Liver (tissue), 9 donors: ENCODE measurements around the gene DPY19L3. TPM values are rescaled to one million over a fixed set of nuclear protein-coding genes. Genes with fewer than 3 reads are reported as not detected.

Experiments
- DNase-seq: peaks from one replicate; pipeline ENCODE4 v3.0.0-alpha.2; 2017; ENCODE audit warnings: low spot score
- H3K27ac ChIP-seq, 2 donors: one replicate each; pipeline ENCODE4 v1.7.0; 2013; ENCODE audit warnings: inconsistent platforms in 2 of 2, low read length in 2 of 2, control low read depth in 1 of 2, low read depth in 1 of 2, mild to moderate bottlenecking in 1 of 2
- H3K27me3 ChIP-seq, 4 donors: one replicate each; pipeline versions ENCODE4 v1.6.1 to v1.7.0; 2013; ENCODE audit warnings: low read length in 3 of 4, inconsistent platforms in 1 of 4, mild to moderate bottlenecking in 1 of 4, moderate library complexity in 1 of 4; ENCODE audit not compliant: control insufficient read depth in 4 of 4, insufficient read depth in 4 of 4
- H3K36me3 ChIP-seq, 4 donors: one replicate each; pipeline versions ENCODE4 v1.6.1 to v1.7.0; 2013; ENCODE audit warnings: low read length in 3 of 4, mild to moderate bottlenecking in 3 of 4, low read depth in 1 of 4, moderate library complexity in 1 of 4; ENCODE audit not compliant: control insufficient read depth in 4 of 4, insufficient read depth in 3 of 4
- H3K4me1 ChIP-seq, 4 donors: one replicate each; pipeline versions ENCODE4 v1.6.1 to v1.7.0; 2013; ENCODE audit warnings: low read length in 3 of 4, mild to moderate bottlenecking in 3 of 4, moderate library complexity in 1 of 4; ENCODE audit not compliant: control insufficient read depth in 4 of 4, insufficient read depth in 4 of 4
- H3K4me3 ChIP-seq, 3 donors: one replicate each; pipeline versions ENCODE4 v1.6.1 to v1.7.0; 2013; ENCODE audit warnings: low read length in 3 of 3, control low read depth in 1 of 3, low read depth in 1 of 3, mild to moderate bottlenecking in 1 of 3
- H3K9ac ChIP-seq, 2 donors: one replicate each; pipeline ENCODE4 v1.7.0; 2013; ENCODE audit warnings: low read length in 2 of 2, mild to moderate bottlenecking in 2 of 2, moderate library complexity in 2 of 2, control low read depth in 1 of 2, low read depth in 1 of 2
- H3K9me3 ChIP-seq, 4 donors: one replicate each; pipeline versions ENCODE4 v1.6.1 to v1.7.0; 2013; ENCODE audit warnings: low read length in 3 of 4; ENCODE audit not compliant: control insufficient read depth in 4 of 4
- ATF3 ChIP-seq: IDR thresholded peaks from 2 replicates; pipeline ENCODE4 v1.6.1; 2016; ENCODE audit warnings: antibody characterized with exemption
- CTCF ChIP-seq: fragments of 150-350 bp; IDR thresholded peaks from 2 replicates; pipeline ENCODE4 v1.5.1; 2017; ENCODE audit warnings: improper control_type of control experiment, low read depth, low read length; ENCODE audit not compliant: missing input control
- EGR1 ChIP-seq, 2 donors: IDR thresholded peaks; 2 replicates each; pipeline ENCODE4 v1.6.1; 2016 to 2018; ENCODE audit warnings: antibody characterized with exemption in 2 of 2, low read depth in 2 of 2
- FOXA1 ChIP-seq: IDR thresholded peaks from 2 replicates; pipeline ENCODE4 v1.6.1; 2016; ENCODE audit warnings: antibody characterized with exemption
- FOXA2 ChIP-seq: IDR thresholded peaks from 2 replicates; pipeline ENCODE4 v1.6.1; 2016; ENCODE audit warnings: antibody characterized with exemption
- GABPA ChIP-seq, 2 donors: IDR thresholded peaks in 1 of 2; conservative IDR thresholded peaks in 1 of 2; 2 replicates each; pipeline ENCODE4 v1.6.1; 2016; ENCODE audit warnings: antibody characterized with exemption in 2 of 2, mild to moderate bottlenecking in 1 of 2, moderate library complexity in 1 of 2
- HNF4A ChIP-seq, 2 donors: conservative IDR thresholded peaks; 2 replicates each; pipeline ENCODE4 v1.6.1; 2016; ENCODE audit warnings: antibody characterized with exemption in 2 of 2, mild to moderate bottlenecking in 2 of 2
- HNF4G ChIP-seq: IDR thresholded peaks from 2 replicates; pipeline ENCODE4 v1.6.1; 2016; ENCODE audit warnings: antibody characterized with exemption
- JUND ChIP-seq, 2 donors: IDR thresholded peaks; 2 replicates each; pipeline ENCODE4 v1.6.1; 2016; ENCODE audit warnings: antibody characterized with exemption in 2 of 2
- MAX ChIP-seq: IDR thresholded peaks from 2 replicates; pipeline ENCODE4 v1.6.1; 2016; ENCODE audit warnings: antibody characterized with exemption
- NR2F2 ChIP-seq: IDR thresholded peaks from 2 replicates; pipeline ENCODE4 v1.6.1; 2016; ENCODE audit warnings: antibody characterized with exemption
- RAD21 ChIP-seq, 2 donors: IDR thresholded peaks; 2 replicates each; pipeline ENCODE4 v1.6.1; 2016; ENCODE audit warnings: antibody characterized with exemption in 2 of 2, mild to moderate bottlenecking in 2 of 2
- REST ChIP-seq: IDR thresholded peaks from 2 replicates; pipeline ENCODE4 v1.6.1; 2016; ENCODE audit warnings: antibody characterized with exemption, mild to moderate bottlenecking
- RXRA ChIP-seq, 2 donors: IDR thresholded peaks; 2 replicates each; pipeline ENCODE4 v1.6.1; 2017 to 2018; ENCODE audit warnings: antibody characterized with exemption in 2 of 2, mild to moderate bottlenecking in 1 of 2
- SP1 ChIP-seq: IDR thresholded peaks from 2 replicates; pipeline ENCODE4 v1.6.1; 2018; ENCODE audit warnings: antibody characterized with exemption, mild to moderate bottlenecking
- TAF1 ChIP-seq: conservative IDR thresholded peaks from 2 replicates; pipeline ENCODE4 v1.6.1; 2016; ENCODE audit warnings: antibody characterized with exemption, mild to moderate bottlenecking
- YY1 ChIP-seq: IDR thresholded peaks from 2 replicates; pipeline ENCODE4 v1.6.1; 2016; ENCODE audit warnings: antibody characterized with exemption, mild to moderate bottlenecking
- ZBTB33 ChIP-seq: IDR thresholded peaks from 2 replicates; pipeline ENCODE4 v1.6.1; 2016; ENCODE audit warnings: antibody characterized with exemption
- WGBS: extraction: QIAGEN DNeasy Blood & Tissue Kit; methylation state at CpG from one replicate; pipeline ENCODE4 v1.1.7; 2013; 5-methylcytosine and 5-hydroxymethylcytosine counted together
- polyA plus RNA-seq, 2 donors: library from polyadenylated mRNA; stranded (reverse) in 1 of 2; unstranded in 1 of 2; fragments of 200-250 nt in 1 of 2; fragments of >200 nt in 1 of 2; fragmentation: Nextera tagmentation in 1 of 2; extraction: Ambion mirVana in 1 of 2; gene quantifications; one replicate each; pipeline versions ENCODE4 v1.2.1 to v1.2.3, GENCODE V29; 2013 to 2015
- total RNA-seq, 2 donors: library from RNA; depleted of rRNA; stranded (reverse); fragments of >200 nt; gene quantifications; one replicate each; pipeline ENCODE4 v1.2.3, GENCODE V29; 2014
- donor health status: healthy.
- donor health status: healthy.
- donor health status: healthy.
- donor health status: healthy.
- donor health status: healthy.

The DPY19L3 gene
- total and polyA plus RNA-seq, 4 donors, result 2.7 to 13.0 (median 7.4) TPM

GRCh38 chr19:32357720-32358119, 47.9 kb upstream of the DPY19L3 start:
- TF ChIP-seq MAX (no peak), RAD21 (IDR thresholded peaks at IDR 0.05) (peak; percentile 46 to 63), CTCF (peak; percentile 21), FOXA2 (no peak)
- H3K36me3 ChIP-seq, result peaks cover 5 to 61% (median 37%) of the 10 kb centered on the region in 4 donors
- no peak overlapping the region for H3K9ac ChIP-seq
- H3K4me1 ChIP-seq, result peaks cover 0 to 9% (median 2%) of the 10 kb centered on the region in 4 donors
- no peak overlapping the region for H3K4me3 ChIP-seq
- DNase-seq, result no peak
- no peaks in the 10 kb centered on the region for H3K9me3 ChIP-seq
- 18% methylated on average over 2 of the region's 2 CpGs for WGBS
- H3K27me3 ChIP-seq, result no peaks in the 10 kb centered on the region
- no peak overlapping the region for H3K27ac ChIP-seq

- Histone ChIP-seq H3K9ac (no peak overlapping the region), H3K4me3 (no peak overlapping the region), H3K9me3 (no peaks in the 10 kb centered on the region), H3K36me3 (peaks cover 2 to 56% (median 32%) of the 10 kb centered on the region in 4 donors), H3K27ac (no peak overlapping the region), H3K4me1 (peaks cover 0 to 15% (median 8%) of the 10 kb centered on the region in 4 donors), H3K27me3 (no peaks in the 10 kb centered on the region)
- DNase-seq, result no peak
- WGBS, result 97% methylated on average over 5 of the region's 5 CpGs
- no peak for TF ChIP-seq SP1
- TF ChIP-seq NR2F2, result no peak
- TF ChIP-seq FOXA1, result no peak
- no peak for TF ChIP-seq RAD21 (IDR thresholded peaks at IDR 0.05)
- no peak for TF ChIP-seq EGR1 (IDR thresholded peaks at IDR 0.05; ENCODE audit: low read depth in 2 of 2)
- no peak for TF ChIP-seq FOXA2
- TF ChIP-seq HNF4G, result no peak
- no peak for TF ChIP-seq TAF1
- no peak for TF ChIP-seq MAX
- no peak for TF ChIP-seq REST
- no peak for TF ChIP-seq YY1
- no peak for TF ChIP-seq JUND (IDR thresholded peaks at IDR 0.05)
- no peak for TF ChIP-seq RXRA (IDR thresholded peaks at IDR 0.05)
- no peak for TF ChIP-seq CTCF
- TF ChIP-seq HNF4A (conservative IDR thresholded peaks at IDR 0.05), result no peak
- TF ChIP-seq ATF3, result no peak
- TF ChIP-seq GABPA (IDR thresholded peaks at IDR 0.05 in 1 of 2, conservative IDR thresholded peaks at IDR 0.05 in 1 of 2), result no peak
- TF ChIP-seq ZBTB33, result no peak
Observed at GRCh38 chr19:32358321-32358720, 47.2 kb upstream of the DPY19L3 start.
